ENCODE measurements around the gene RTN4IP1.

RTN4IP1 gene

GRCh38 chr6:106522562-106523250, 106.6 kb downstream of the RTN4IP1 start:
- no peak for DNase-seq (ENCODE audit: low read depth)
- no peak overlapping the region for H3K4me3 ChIP-seq (ENCODE audit: control insufficient read depth, low read depth, low read length)
- TF ChIP-seq, protein P1, sequence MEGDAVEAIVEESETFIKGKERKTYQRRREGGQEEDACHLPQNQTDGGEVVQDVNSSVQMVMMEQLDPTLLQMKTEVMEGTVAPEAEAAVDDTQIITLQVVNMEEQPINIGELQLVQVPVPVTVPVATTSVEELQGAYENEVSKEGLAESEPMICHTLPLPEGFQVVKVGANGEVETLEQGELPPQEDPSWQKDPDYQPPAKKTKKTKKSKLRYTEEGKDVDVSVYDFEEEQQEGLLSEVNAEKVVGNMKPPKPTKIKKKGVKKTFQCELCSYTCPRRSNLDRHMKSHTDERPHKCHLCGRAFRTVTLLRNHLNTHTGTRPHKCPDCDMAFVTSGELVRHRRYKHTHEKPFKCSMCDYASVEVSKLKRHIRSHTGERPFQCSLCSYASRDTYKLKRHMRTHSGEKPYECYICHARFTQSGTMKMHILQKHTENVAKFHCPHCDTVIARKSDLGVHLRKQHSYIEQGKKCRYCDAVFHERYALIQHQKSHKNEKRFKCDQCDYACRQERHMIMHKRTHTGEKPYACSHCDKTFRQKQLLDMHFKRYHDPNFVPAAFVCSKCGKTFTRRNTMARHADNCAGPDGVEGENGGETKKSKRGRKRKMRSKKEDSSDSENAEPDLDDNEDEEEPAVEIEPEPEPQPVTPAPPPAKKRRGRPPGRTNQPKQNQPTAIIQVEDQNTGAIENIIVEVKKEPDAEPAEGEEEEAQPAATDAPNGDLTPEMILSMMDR (IDR thresholded peaks at IDR 0.05; ENCODE audit: control insufficient read depth, insufficient read depth, low read depth, low read length, missing control alignments): no peak

All from AG09309 (cell line).